GM21515 (cell line): ENCODE measurements around the gene GBX2.

ENCODE experiments used
- ATAC-seq: cut with Tn5 transposase; IDR thresholded peaks from one replicate; pipeline ENCODE4 v1.9.1; 2021; ENCODE audit not compliant: unreplicated experiment

The GBX2 gene

GRCh38 chr2:236119476-236119875, 48.7 kb downstream of the GBX2 start:
- ATAC-seq, result no peak

DNA sequence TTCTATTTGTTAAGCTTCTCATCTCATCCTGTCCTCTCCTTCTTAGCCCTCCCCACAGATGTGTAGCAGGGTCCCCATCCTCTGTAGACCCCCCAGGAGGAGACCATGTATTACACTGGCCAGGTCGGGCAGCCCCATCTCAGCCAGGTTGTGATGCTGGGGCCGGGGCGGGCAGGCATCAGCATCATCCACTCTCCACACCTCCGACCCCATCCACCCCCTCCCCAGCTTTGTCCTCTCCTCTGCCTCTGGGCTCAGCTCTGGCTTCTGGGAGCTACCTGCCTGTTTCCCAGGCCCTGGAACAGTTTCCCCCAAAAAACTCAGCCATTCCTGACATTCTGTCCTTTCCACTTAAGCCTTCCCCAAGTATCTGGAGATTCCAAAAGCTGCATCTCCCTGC, 49.2 kb downstream of the GBX2 start:
- ATAC-seq, result no peak

DNA sequence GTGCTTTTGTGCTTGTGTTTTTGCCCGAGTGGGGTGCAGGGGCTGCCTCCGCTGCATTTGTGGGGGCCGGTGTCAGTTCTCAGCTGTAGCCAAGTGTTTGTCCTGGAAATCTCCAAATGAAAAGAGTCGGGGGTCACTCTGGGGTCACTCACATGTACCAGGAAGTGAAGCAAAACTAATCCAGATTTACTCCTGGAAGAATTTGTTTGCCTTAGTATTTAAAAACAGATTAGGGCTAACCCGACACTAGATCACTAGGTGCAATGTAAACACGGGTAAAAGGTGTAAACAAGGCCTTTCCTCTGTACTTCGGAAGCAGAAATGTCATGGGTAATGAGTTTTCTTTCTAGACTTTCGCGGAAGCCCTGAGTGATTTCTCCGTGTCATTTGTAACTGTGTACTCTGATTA, 50.3 kb downstream of the GBX2 start:
- no peak for ATAC-seq

DNA sequence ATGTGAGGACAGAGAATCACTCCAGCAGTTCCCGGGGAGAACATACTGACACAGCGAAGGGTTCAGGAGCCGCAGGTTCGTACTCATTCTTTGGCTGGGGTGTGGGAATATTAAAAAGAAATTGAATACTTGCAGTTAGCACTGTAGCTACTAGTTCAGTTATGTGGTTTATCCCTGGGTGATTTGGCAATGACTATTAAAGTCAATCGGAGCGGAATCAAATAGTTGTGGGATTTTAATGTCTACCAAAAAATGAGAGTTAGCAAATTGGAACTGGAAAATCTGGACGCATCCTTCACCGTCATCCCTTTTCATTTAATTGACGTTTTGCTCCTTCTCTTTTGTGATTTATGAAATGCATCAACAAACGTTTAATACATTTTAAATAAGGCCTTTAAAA, 50.8 kb downstream of the GBX2 start:
- ATAC-seq, result no peak
